ENCODE data around the gene HRH1. TPM values are rescaled to one million over a fixed set of nuclear protein-coding genes. Genes with fewer than 3 reads are reported as not detected.
A peak's percentile ranks its signal among the peaks of the same experiment; 100 is the strongest.

HRH1 gene
- total RNA-seq, 1 donor from 2014 or later = 3.2 TPM

GRCh38 chr3:11288021-11288491 lies 133.8 kb downstream of the HRH1 start:
- Histone ChIP-seq H3K27me3 (ENCODE audit: control insufficient read depth, insufficient read depth, low read length) (no peaks in the 10 kb centered on the region), H3K4me3 (ENCODE audit: low read depth, low read length) (no peak overlapping the region), H3K36me3 (ENCODE audit: control insufficient read depth, insufficient read depth, low read length) (no peaks in the 10 kb centered on the region)
- no peak for DNase-seq (ENCODE audit: low read depth)
- TF ChIP-seq, protein P1, sequence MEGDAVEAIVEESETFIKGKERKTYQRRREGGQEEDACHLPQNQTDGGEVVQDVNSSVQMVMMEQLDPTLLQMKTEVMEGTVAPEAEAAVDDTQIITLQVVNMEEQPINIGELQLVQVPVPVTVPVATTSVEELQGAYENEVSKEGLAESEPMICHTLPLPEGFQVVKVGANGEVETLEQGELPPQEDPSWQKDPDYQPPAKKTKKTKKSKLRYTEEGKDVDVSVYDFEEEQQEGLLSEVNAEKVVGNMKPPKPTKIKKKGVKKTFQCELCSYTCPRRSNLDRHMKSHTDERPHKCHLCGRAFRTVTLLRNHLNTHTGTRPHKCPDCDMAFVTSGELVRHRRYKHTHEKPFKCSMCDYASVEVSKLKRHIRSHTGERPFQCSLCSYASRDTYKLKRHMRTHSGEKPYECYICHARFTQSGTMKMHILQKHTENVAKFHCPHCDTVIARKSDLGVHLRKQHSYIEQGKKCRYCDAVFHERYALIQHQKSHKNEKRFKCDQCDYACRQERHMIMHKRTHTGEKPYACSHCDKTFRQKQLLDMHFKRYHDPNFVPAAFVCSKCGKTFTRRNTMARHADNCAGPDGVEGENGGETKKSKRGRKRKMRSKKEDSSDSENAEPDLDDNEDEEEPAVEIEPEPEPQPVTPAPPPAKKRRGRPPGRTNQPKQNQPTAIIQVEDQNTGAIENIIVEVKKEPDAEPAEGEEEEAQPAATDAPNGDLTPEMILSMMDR (IDR thresholded peaks at IDR 0.05; ENCODE audit: insufficient read depth, low read length, poor library complexity, severe bottlenecking) = no peak

DNA sequence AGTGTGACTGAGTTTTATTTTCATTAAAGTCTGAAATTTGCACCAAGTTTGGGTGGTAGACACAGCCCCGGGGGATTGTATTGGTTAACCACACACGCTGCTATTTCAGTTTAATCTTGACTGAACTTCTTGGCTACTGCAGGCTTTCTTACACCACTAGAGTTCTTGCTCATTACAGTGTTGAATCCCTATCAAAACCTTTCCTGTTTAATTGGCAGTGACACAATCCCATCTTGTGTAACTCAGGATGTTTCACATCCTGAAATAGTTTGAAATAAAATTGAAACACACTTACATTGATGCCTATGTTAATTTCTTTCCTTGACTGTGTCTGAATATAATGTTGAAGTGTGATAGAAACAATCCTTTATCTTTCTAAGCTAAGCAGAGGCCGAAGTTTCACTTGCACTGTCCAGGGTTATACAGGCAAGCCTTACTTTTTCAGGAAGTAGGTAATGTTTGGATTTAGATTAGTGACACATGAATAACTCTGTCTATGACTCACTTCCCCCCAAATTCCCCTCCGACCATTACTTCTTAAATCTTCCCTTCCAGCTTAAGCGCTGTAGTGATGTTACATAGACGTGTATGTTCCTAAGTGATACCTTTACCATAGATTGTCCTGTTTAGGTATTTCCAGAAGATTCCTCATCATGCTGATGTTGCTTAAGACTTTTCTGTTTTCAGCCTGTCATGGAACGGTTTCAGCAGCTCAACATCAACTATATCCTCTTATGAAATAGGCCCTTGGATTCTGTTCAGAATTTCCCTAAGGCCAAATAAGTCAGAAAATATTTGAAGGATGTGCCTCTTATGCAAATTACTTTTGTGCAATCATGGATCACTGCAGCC lies 134.7 kb downstream of the HRH1 start:
- peak; percentile 81 for DNase-seq (ENCODE audit: low read depth)
- H3K27me3 ChIP-seq (ENCODE audit: control insufficient read depth, insufficient read depth, low read length) = no peaks in the 10 kb centered on the region
- no peak overlapping the region for H3K4me3 ChIP-seq (ENCODE audit: low read depth, low read length)
- TF ChIP-seq, protein P1 (IDR thresholded peaks at IDR 0.05; ENCODE audit: insufficient read depth, low read length, poor library complexity, severe bottlenecking) = no peak
- H3K36me3 ChIP-seq (ENCODE audit: control insufficient read depth, insufficient read depth, low read length) = no peaks in the 10 kb centered on the region

- Histone ChIP-seq H3K4me3 (ENCODE audit: low read depth, low read length) (no peak overlapping the region), H3K36me3 (ENCODE audit: control insufficient read depth, insufficient read depth, low read length) (no peaks in the 10 kb centered on the region), H3K27me3 (ENCODE audit: control insufficient read depth, insufficient read depth, low read length) (no peaks in the 10 kb centered on the region)
- TF ChIP-seq, protein P1 (IDR thresholded peaks at IDR 0.05; ENCODE audit: insufficient read depth, low read length, poor library complexity, severe bottlenecking) = no peak
- DNase-seq (ENCODE audit: low read depth) = no peak
Measured at GRCh38 chr3:11289864-11290263, 135.6 kb downstream of the HRH1 start.

DNA sequence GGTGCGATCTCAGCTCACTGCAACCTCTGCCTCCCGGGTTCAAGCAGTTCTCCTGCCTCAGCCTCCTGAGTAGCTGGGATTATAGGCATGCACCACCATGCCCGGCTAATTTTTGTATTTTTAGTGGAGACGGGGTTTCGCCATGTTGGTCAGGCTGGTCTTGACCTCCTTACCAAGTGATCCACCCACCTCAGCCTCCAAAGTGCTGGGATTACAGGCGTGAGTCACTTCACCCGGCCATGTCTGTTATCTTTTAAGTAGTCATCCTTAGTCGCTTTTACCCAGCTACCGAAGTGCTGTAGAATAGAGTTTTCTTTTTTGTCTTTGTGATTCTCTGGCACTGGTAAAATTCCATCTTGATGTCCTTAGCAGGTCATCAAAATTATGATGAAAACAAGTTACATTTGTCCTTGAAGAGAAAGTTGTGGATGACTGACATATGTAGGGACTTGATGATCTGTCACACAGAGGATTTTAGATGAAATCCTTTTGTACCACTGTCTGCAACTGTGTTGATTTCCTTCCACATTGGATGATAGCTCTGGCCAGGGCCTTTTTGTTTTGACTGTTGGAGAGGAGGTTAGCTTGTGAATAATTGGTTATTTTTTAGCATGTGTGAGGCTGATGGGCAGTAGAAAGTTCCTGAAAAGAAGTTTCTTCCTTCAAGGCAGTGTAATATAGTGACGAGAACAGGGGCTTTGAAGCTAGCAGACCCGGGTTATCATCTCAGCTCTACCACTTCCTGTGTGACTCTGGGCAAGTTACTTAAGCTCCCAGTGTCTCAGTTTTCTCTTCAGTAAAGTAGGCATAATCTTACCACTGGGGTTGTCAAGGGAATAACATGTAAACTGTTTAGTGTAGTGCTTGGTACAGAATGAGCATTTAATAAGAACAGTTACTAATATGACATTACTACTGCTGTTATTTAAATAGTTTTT lies 136.7 kb downstream of the HRH1 start:
- H3K27me3 ChIP-seq (ENCODE audit: control insufficient read depth, insufficient read depth, low read length) = no peaks in the 10 kb centered on the region
- DNase-seq (ENCODE audit: low read depth) = no peak
- H3K4me3 ChIP-seq (ENCODE audit: low read depth, low read length) = no peak overlapping the region
- no peaks in the 10 kb centered on the region for H3K36me3 ChIP-seq (ENCODE audit: control insufficient read depth, insufficient read depth, low read length)
- TF ChIP-seq, protein P1 (IDR thresholded peaks at IDR 0.05; ENCODE audit: insufficient read depth, low read length, poor library complexity, severe bottlenecking) = no peak

GRCh38 chr3:11291808-11292207 lies 137.5 kb downstream of the HRH1 start:
- TF ChIP-seq, protein P1 (IDR thresholded peaks at IDR 0.05; ENCODE audit: insufficient read depth, low read length, poor library complexity, severe bottlenecking) = no peak
- no peaks in the 10 kb centered on the region for H3K36me3 ChIP-seq (ENCODE audit: control insufficient read depth, insufficient read depth, low read length)
- no peak overlapping the region for H3K4me3 ChIP-seq (ENCODE audit: low read depth, low read length)
- no peak for DNase-seq (ENCODE audit: low read depth)
- no peaks in the 10 kb centered on the region for H3K27me3 ChIP-seq (ENCODE audit: control insufficient read depth, insufficient read depth, low read length)

All from kidney epithelial cell (primary cell).